Activated CD4-positive, alpha-beta T cell treated with anti-CD3 and anti-CD28 coated beads, Interleukin-2, amount 50 U/mL, for 24 hours (primary cell): ENCODE results near the gene UHRF1.
"Not testable (repeated sequence)": the region's sequence is repeated elsewhere in the genome, so short reads cannot be mapped to it uniquely, and the experiment has no call there.

Experiments
- DNase-seq, 2 donors: peaks; one replicate each; pipeline ENCODE4 v3.0.0-alpha.2; 2020; ENCODE audit warnings: low read depth in 1 of 2, low spot score in 1 of 2

The UHRF1 gene

GRCh38 chr19:4933528-4933927 lies 24.2 kb downstream of the UHRF1 start:
- no peak for DNase-seq

- no peak for DNase-seq
Measured at GRCh38 chr19:4935444-4935843, 26.1 kb downstream of the UHRF1 start.

DNA sequence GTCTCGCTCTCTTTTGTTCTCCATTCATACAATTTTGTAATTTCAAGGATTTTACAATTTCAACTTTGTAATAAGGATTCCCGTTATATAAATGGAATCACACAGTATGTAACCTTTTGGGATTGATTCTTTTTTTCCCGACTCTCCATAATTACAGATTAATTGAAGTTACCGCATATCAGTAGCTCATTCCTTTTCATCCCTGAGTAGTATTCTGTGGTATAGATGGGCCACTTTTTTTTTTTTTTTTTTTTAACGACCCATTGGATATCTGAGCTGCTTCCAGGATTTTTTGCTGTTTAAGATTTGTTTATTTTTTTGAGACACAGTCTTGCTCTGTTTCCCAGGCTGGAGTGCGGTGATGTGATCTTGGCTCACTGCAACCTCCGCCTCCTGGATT lies 27.8 kb downstream of the UHRF1 start:
- no peak for DNase-seq

GRCh38 chr19:4938461-4938860 lies 29.2 kb downstream of the UHRF1 start:
- DNase-seq = not testable (repeated sequence)

DNA sequence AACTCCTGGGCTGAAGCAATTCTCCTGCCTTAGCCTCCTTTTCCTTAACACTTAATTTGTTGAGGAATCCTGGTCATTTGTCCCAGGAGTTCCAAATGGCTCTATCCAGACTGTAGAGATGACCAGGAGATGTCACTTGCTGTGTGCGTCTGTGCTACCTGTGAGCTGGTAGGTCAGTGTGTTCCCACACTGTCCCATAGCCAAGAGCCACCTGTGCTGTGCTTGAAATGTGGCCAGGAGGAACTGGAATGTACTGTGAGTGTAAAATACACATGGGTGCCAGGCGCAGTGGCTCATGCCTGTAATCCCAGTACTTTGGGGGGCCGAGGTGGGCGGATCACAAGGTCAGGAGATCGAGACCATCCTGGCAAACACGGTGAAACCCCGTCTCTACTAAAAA lies 30.2 kb downstream of the UHRF1 start:
- DNase-seq = no peak

DNA sequence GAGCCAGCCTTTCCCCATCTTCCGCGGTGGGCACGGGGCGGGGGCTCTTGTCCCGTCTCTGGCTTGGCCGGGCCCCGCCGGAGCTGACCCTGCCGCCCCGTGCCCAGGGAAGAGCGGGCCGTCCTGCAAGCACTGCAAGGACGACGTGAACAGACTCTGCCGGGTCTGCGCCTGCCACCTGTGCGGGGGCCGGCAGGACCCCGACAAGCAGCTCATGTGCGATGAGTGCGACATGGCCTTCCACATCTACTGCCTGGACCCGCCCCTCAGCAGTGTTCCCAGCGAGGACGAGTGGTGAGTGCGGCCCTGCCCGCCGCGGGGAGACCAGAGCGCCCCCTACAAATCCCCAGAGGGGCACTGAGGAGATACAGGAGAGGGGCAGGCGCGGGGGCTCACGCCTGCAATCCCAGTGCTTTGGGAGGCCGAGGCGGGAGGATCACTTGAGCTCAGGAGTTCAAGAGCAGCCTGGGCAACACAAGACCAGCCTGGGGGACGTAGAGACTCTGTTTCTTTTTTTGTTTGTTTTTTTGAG lies 32.4 kb downstream of the UHRF1 start:
- DNase-seq = not testable (repeated sequence)

DNA sequence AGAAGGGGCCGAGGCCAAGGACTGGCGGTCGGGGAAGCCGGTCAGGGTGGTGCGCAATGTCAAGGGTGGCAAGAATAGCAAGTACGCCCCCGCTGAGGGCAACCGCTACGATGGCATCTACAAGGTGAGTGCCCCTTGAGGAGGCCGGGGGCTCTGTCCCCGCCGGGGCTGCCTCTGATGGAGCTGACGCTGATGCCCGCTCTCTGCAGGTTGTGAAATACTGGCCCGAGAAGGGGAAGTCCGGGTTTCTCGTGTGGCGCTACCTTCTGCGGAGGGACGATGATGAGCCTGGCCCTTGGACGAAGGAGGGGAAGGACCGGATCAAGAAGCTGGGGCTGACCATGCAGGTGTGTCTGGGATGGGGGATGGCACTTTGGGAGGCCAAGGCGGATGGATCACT lies 41.3 kb downstream of the UHRF1 start:
- not testable (repeated sequence) for DNase-seq

DNA sequence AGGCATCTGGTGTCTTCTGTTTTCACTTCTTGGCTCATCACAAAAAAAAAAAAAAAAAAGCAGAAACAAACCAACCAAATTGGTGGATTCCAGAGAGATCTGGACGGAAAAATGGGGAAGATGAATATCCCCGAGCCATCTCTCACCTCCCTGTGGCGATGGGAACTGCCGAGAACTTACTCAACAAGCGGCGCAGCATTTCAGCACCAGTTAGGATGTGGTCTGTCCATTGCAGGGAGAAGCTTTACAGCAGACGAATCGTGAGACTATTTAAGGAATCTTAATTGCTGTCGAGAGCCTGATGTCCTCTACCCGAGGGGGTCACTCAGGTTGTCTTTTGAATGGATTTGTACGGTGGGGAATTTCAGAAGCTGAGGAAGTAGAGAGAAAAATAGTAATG lies 42.4 kb downstream of the UHRF1 start:
- DNase-seq = no peak

DNA sequence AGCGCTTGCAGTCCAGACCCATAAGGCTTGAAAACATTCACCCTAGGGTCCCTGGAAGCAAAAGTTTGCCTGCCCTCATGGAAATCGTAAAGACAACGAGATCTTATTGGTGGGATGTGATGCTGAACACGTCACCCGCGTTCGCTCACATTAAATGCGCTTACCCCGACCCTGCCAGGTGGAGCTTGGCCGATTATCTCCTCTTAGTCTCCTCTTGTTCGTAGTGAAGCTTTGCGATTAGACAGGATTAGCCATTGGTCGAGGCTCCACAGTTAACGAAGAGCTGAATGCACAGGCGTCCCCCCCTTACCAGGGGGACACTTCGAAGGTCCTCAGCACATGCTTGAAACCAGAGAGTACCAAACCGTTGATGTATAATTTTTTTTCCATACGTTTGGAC lies 43.6 kb downstream of the UHRF1 start:
- no peak for DNase-seq

- not testable (repeated sequence) for DNase-seq
Measured at GRCh38 chr19:4954320-4955149, 45.2 kb downstream of the UHRF1 start.

- no peak for DNase-seq
Measured at GRCh38 chr19:4955274-4955673, 46.0 kb downstream of the UHRF1 start.

- no peak for DNase-seq
Measured at GRCh38 chr19:4957981-4958380, 48.7 kb downstream of the UHRF1 start.

- DNase-seq = no peak
Measured at GRCh38 chr19:4962085-4962619, 52.9 kb downstream of the UHRF1 start.

GRCh38 chr19:4965061-4965460 lies 55.8 kb downstream of the UHRF1 start:
- no peak for DNase-seq

DNA sequence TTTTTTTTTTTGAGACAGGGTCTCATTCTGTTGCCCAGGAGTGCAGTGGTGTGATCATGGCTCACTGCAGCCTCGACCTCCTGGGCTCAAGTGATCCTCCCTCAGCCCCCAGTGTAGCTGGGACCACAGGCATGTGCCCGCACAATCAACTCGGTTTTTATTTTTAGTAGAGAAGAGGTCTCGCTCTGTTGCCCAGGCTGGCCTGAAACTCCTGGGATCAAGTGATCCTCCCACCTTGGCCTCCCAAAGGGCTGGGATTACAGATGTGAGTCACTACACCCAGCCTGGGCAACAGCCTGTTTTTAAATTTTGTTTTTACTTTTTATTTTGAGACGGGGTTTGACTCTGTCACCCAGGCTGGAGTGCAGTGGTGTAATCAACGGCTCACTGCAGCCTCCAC lies 57.3 kb downstream of the UHRF1 start:
- no peak for DNase-seq

GRCh38 chr19:4967738-4968461 lies 58.6 kb downstream of the UHRF1 start:
- DNase-seq = no peak

- DNase-seq = peak; percentile 96 to 97
Measured at GRCh38 chr19:4968462-4969291, 59.4 kb downstream of the UHRF1 start, which contains the start of gene KDM4B. Gene KDM4B (plus strand): TSS chr19:4969113. CDS start chr19:5032891, 63,778 bp downstream.

DNA sequence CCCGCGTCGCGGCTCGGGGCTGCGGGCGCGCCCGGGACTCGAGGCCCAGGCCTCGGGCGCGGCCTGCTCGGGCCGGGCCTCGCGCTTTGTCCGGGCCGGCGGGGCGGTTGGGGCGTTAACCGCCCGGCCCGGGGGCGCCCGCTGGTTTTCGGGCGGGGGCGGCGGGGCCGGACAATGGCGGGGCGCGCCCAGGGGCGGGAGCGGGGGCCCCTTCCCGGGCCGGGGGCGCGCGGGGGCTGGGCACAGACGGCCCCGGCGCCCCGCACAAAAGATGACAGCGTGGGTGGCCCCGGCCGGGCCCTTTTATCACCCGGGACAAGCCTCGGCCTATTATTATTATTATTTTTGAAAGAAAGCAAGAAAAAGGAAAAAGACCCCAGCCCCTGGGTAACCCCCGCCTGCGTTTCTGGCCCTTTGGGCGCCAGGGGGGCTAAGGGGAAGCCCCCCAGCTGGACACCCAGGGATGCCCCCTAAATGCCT lies 60.0 kb downstream of the UHRF1 start:
- DNase-seq = no peak

DNA sequence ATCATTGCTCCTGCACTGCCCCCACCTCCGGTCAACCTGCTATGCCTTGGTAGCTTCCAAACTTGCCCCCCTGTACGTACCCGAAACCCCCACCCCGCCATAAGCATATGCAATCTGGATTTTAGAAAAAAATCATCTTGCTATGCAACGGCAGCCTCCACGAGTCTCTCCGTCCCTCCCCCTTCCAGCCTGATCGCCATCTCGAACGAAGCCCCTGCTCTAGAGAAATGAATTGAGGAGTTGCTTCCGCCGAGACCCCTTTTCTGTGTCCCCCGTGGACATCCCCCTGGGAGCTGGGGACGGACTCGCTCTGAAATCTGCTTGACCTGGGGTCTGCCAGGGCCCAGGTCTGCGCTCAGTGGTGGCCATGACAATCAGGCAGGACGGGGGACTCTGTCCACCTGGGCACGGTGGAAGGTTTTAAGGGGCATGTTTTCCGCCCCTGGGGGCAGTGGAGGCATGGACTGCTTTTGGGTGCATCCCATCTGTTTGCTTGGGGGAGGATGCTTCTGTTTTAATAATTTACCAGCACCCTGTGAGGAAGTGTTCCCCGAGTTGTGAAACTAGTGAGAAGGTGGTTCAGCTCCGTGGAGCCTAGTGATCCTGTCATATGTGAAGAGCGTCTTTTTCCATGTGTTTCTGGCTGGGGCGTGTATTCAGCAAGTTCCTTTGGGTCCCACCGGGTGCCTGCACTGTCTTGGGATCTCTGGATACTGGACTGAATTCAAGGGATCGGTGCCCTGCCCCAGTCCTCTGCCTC lies 60.7 kb downstream of the UHRF1 start:
- no peak for DNase-seq
